Measurements from ENCODE around the gene TRIM7.
A peak's percentile ranks its signal among the peaks of the same experiment; 100 is the strongest.

The TRIM7 gene

GRCh38 chr5:181204826-181205760 lies at the start of gene TRIM7:
Gene TRIM7, minus strand, starts transcription at chr5:181205196. Its CDS starts 86 bp downstream, at chr5:181205110.
- peak in 3 of 10 donors; percentile 38 to 90 (median 85) for DNase-seq
- intact Hi-C loops (cut with DNase I), result no loop called here

- intact Hi-C loops (cut with DNase I), result no loop called here
- no peak for DNase-seq
These were observed 43.3 kb upstream of the TRIM7 start for GRCh38 chr5:181248277-181248676.

GRCh38 chr5:181246276-181247049 lies 41.5 kb upstream of the TRIM7 start:
- DNase-seq, result peak; percentile 76 to 97 (median 83)
- intact Hi-C loops (cut with DNase I), result no loop called here

- peak in 2 of 10 donors; percentile 67 to 81 for DNase-seq
These were observed 40.7 kb upstream of the TRIM7 start for GRCh38 chr5:181245427-181246275.

GRCh38 chr5:181243564-181244343 lies 38.8 kb upstream of the TRIM7 start, which contains the start of gene RACK1:
Gene RACK1, minus strand, starts transcription at chr5:181243906. Its CDS starts 106 bp downstream, at chr5:181243800.
- intact Hi-C loops (cut with DNase I), result loop anchor here (1.0 to 2.0 kb wide), 2 partner anchors 17 to 20 kb away; partner anchors contain the start of genes TRIM41 and TRIM52
- DNase-seq, result peak; percentile 84 to 98 (median 91)

More at GRCh38 chr5:181245427-181246275, 40.7 kb upstream of the TRIM7 start:
- intact Hi-C loops (cut with DNase I), result loop anchor here (2.0 kb wide), 1 partner anchor 15 kb away; the partner anchor contains the start of gene TRIM52

- peak in 1 of 10 donors; percentile 46 for DNase-seq
- intact Hi-C loops (cut with DNase I), result no loop called here
These were observed 38.1 kb upstream of the TRIM7 start for GRCh38 chr5:181243018-181243563.

GRCh38 chr5:181242031-181242451 lies 37.0 kb upstream of the TRIM7 start:
- intact Hi-C loops (cut with DNase I), result no loop called here
- DNase-seq, result no peak

GRCh38 chr5:181241393-181241975 lies 36.5 kb upstream of the TRIM7 start:
- intact Hi-C loops (cut with DNase I), result no loop called here

GRCh38 chr5:181239062-181239663 lies 34.2 kb upstream of the TRIM7 start:
- DNase-seq, result no peak
- intact Hi-C loops (cut with DNase I), result no loop called here

More at GRCh38 chr5:181241393-181241975, 36.5 kb upstream of the TRIM7 start:
- DNase-seq, result peak in 1 of 10 donors; percentile 59

GRCh38 chr5:181237729-181238385 lies 32.9 kb upstream of the TRIM7 start:
- no peak for DNase-seq
- intact Hi-C loops (cut with DNase I), result no loop called here

GRCh38 chr5:181236954-181237641 lies 32.1 kb upstream of the TRIM7 start:
- no peak for DNase-seq
- intact Hi-C loops (cut with DNase I), result no loop called here

- intact Hi-C loops (cut with DNase I), result no loop called here
- no peak for DNase-seq
These were observed 31.5 kb upstream of the TRIM7 start for GRCh38 chr5:181236471-181236870.

- intact Hi-C loops (cut with DNase I), result no loop called here
- no peak for DNase-seq
These were observed 30.8 kb upstream of the TRIM7 start for GRCh38 chr5:181235689-181236366.

GRCh38 chr5:181235323-181235688 lies 30.3 kb upstream of the TRIM7 start:
- intact Hi-C loops (cut with DNase I), result no loop called here
- no peak for DNase-seq

- intact Hi-C loops (cut with DNase I), result no loop called here
- DNase-seq, result peak in 1 of 10 donors; percentile 71
These were observed 29.7 kb upstream of the TRIM7 start for GRCh38 chr5:181234455-181235306.
